Naive thymus-derived CD8-positive, alpha-beta T cell (primary cell): ENCODE results near the gene PXDN. TPM values are rescaled to one million over a fixed set of nuclear protein-coding genes. Genes with fewer than 3 reads are reported as not detected.
"Not testable (repeated sequence)": the region's sequence is repeated elsewhere in the genome, so short reads cannot be mapped to it uniquely, and the experiment has no call there.

Source experiments
- ATAC-seq, 2 donors: fragments of 150-1000 bp; cut with Tn5 transposase in 1 of 2; sonication (Bioruptor Pico), chemical (Tn5 transposase) in 1 of 2; 1 replicate in 1 of 2; 2 replicates in 1 of 2; pipeline ENCODE4 v1.10.0; 2021; ENCODE audit warnings: mild to moderate bottlenecking in 2 of 2, moderate library complexity in 2 of 2
- POLR2A ChIA-PET: fragments of 350-600 bp; sonication (Branson Sonifier 250); formaldehyde crosslinking; loops from one replicate; lab custom pipeline; 2021; ENCODE audit warnings: antibody characterized with exemption; lab: Charles Lee
- DNase-seq, 10 donors: peaks; one replicate each; pipeline versions ENCODE4 v3.0.0 to v3.0.0-alpha.2; 2020 to 2022
- H3K27ac Mint-ChIP-seq, 10 donors: one replicate each; pipeline ENCODE4 v1.8.0; 2020 to 2022; ENCODE audit warnings: mild to moderate bottlenecking in 10 of 10, mixed read lengths in 10 of 10, moderate library complexity in 4 of 10, inconsistent platforms in 1 of 10
- H3K27me3 Mint-ChIP-seq, 5 donors: one replicate each; pipeline ENCODE4 v1.8.0; 2021 to 2022; ENCODE audit warnings: mixed read lengths in 5 of 5
- H3K36me3 Mint-ChIP-seq, 3 donors: one replicate each; pipeline ENCODE4 v1.8.0; 2020 to 2022; ENCODE audit warnings: mixed read lengths in 3 of 3, mild to moderate bottlenecking in 2 of 3, inconsistent platforms in 1 of 3
- H3K4me1 Mint-ChIP-seq, 4 donors: one replicate each; pipeline ENCODE4 v1.8.0; 2021 to 2022; ENCODE audit warnings: mixed read lengths in 4 of 4
- H3K4me3 Mint-ChIP-seq, 10 donors: one replicate each; pipeline ENCODE4 v1.8.0; 2020 to 2022; ENCODE audit warnings: mild to moderate bottlenecking in 10 of 10, mixed read lengths in 10 of 10, moderate library complexity in 6 of 10, inconsistent platforms in 1 of 10
- H3K9me3 Mint-ChIP-seq, 9 donors: one replicate each; pipeline ENCODE4 v1.8.0; 2020 to 2022; ENCODE audit warnings: mixed read lengths in 9 of 9, mild to moderate bottlenecking in 3 of 9, inconsistent platforms in 1 of 9, moderate library complexity in 1 of 9
- polyA plus RNA-seq, 3 donors: library from polyadenylated mRNA; unstranded; fragments of 300-500 nt; fragmentation: Illumina TruSeq; gene quantifications; one replicate each; pipeline ENCODE4 v1.2.3, GENCODE V29; 2021
- total RNA-seq, 8 experiments: library from RNA in 2 of 8; stranded (reverse) in 2 of 8; gene quantifications; one replicate each; pipeline ENCODE4 v1.2.3 and lab custom pipeline; 2021 to 2026

PXDN gene
- total and polyA plus RNA-seq, 5 experiments from 2014 or later = 0.42 to 2.0 (median 1.4) TPM

DNA sequence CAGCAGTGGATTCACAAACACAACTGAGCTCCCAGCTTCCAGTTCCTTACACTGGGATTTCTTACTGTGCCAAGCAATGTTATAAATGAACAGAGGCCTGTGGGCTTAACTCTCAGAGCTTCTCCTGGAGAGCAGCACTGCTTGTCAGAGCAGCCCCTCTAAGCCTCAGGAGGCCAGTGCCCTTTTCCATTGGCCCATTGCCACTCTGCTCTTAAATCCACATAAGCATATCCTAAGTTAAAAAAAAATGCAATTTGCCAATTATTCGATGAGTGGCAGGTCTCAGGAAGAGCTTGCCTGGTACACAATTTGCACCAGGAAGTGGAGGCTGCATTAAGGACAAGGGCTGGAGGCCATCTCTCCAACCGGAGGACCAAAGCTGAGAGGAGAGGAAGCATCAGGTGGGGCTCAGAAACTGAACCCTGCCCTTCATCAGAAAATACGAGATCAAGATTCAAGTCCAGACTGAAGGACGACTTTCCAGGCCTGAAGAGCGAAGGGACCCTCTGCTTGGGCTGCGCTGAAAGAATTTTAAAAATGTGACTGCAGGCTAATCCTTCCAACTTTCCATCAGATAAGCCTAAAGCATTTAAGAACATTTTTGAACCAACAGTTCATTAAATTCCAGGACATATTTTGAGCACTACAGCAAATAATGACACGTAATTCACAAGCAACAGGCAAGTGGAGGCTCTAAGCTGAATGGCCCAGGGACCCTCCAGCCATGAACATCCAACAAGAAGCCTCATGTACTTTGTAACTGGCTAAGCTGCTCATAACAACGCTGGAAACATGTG lies 28.4 kb upstream of the PXDN start:
- H3K27me3 Mint-ChIP-seq = peaks cover 2 to 12% (median 3%) of the 10 kb centered on the region in 5 donors
- H3K4me3 Mint-ChIP-seq = no peak overlapping the region
- no peaks in the 10 kb centered on the region for H3K36me3 Mint-ChIP-seq
- ATAC-seq (no peak), DNase-seq (no peak)
- POLR2A ChIA-PET = no interaction called here
- peaks cover 0 to 2% (median 0%) of the 10 kb centered on the region in 4 donors for H3K4me1 Mint-ChIP-seq
- H3K27ac Mint-ChIP-seq = peak overlapping the region in 1 of 10 donors; percentile 71
- H3K9me3 Mint-ChIP-seq = no peaks in the 10 kb centered on the region

- POLR2A ChIA-PET = no interaction called here
- DNase-seq (no peak), ATAC-seq (no peak)
- H3K27me3 Mint-ChIP-seq = peaks cover 3 to 14% (median 5%) of the 10 kb centered on the region in 5 donors
- no peaks in the 10 kb centered on the region for H3K36me3 Mint-ChIP-seq
- H3K27ac Mint-ChIP-seq = no peak overlapping the region
- peaks cover 0 to 5% (median 0%) of the 10 kb centered on the region in 4 donors for H3K4me1 Mint-ChIP-seq
- no peak overlapping the region for H3K4me3 Mint-ChIP-seq
- H3K9me3 Mint-ChIP-seq = no peaks in the 10 kb centered on the region
Observed at GRCh38 chr2:1771626-1772280, 27.4 kb upstream of the PXDN start.

- Mint-ChIP-seq H3K27ac (no peak overlapping the region), H3K4me1 (peaks cover 0 to 5% (median 0%) of the 10 kb centered on the region in 4 donors), H3K4me3 (no peak overlapping the region), H3K27me3 (peaks cover 3 to 14% (median 8%) of the 10 kb centered on the region in 5 donors), H3K9me3 (peaks cover 0 to under 1% (median 0%) of the 10 kb centered on the region in 9 donors), H3K36me3 (no peaks in the 10 kb centered on the region)
- POLR2A ChIA-PET = no interaction called here
- DNase-seq (no peak), ATAC-seq (no peak)
Observed at GRCh38 chr2:1770566-1771380, 26.5 kb upstream of the PXDN start.

- H3K27ac Mint-ChIP-seq = peak overlapping the region in 2 of 10 donors; percentile 44 to 84
- POLR2A ChIA-PET = no interaction called here
- H3K4me3 Mint-ChIP-seq = peak overlapping the region in 1 of 10 donors; percentile 43
- peaks cover 0 to 2% (median 0%) of the 10 kb centered on the region in 9 donors for H3K9me3 Mint-ChIP-seq
- no peaks in the 10 kb centered on the region for H3K36me3 Mint-ChIP-seq
- DNase-seq (peak in 6 of 10 donors; percentile 23 to 46 (median 35)), ATAC-seq (peak in 1 of 2 donors; percentile 52)
- H3K27me3 Mint-ChIP-seq = peaks cover 3 to 14% (median 8%) of the 10 kb centered on the region in 5 donors
- peaks cover 0 to 5% (median 0%) of the 10 kb centered on the region in 4 donors for H3K4me1 Mint-ChIP-seq
Observed at GRCh38 chr2:1769703-1770422, 25.5 kb upstream of the PXDN start.

DNA sequence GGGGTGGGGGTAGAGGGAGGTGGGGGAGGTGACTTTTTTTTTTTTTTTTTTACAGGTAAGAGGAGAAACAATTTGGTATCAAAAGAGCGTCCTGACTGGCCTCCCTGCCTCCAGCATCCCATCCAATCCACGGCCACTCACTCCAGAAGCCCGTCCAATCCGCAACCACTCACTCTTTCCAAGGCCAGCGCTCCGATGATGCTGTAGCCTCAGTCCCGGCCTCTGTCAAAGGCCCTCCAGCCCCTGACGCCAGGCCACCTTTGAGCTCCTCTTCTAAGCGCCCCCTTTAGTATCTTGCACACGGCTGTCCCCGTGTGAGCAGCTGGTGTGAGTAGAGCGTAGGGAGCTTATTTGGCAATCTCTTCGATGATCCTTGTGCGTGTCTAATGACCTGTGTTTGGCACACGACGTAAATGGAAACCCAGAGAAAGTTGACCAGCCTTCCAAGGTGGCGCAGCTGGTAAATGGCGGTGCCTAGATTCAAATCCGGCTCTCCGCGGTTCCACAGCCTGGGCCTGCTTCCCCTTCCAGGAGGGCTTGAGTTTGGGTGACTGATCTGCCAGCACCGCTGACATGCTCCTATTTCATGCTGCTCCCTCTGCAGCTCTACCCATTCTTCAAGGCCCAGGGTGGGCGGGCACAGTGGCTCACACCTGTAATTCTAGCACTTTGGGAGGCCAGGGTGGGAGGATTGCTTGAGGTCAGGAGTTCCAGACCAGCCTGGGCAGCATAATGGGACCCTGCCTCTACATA lies 23.8 kb upstream of the PXDN start:
- H3K36me3 Mint-ChIP-seq = no peaks in the 10 kb centered on the region
- POLR2A ChIA-PET = no interaction called here
- peaks cover 0 to 2% (median 0%) of the 10 kb centered on the region in 9 donors for H3K9me3 Mint-ChIP-seq
- peak overlapping the region in 1 of 10 donors; percentile 33 for H3K4me3 Mint-ChIP-seq
- H3K4me1 Mint-ChIP-seq = peaks cover 0 to 5% (median 0%) of the 10 kb centered on the region in 4 donors
- H3K27ac Mint-ChIP-seq = no peak overlapping the region
- ATAC-seq = no peak
- H3K27me3 Mint-ChIP-seq = peaks cover 2 to 14% (median 8%) of the 10 kb centered on the region in 5 donors
- no peak for DNase-seq

- Mint-ChIP-seq H3K4me3 (no peak overlapping the region), H3K4me1 (peaks cover 0 to 5% (median 0%) of the 10 kb centered on the region in 4 donors), H3K27me3 (peaks cover 2 to 14% (median 8%) of the 10 kb centered on the region in 5 donors), H3K9me3 (peaks cover 0 to 2% (median 0%) of the 10 kb centered on the region in 9 donors), H3K36me3 (no peaks in the 10 kb centered on the region), H3K27ac (peak overlapping the region in 1 of 10 donors; percentile 75)
- ATAC-seq = no peak
- POLR2A ChIA-PET = interaction anchor here (1.0 kb wide), 1 partner anchor 12 kb away, joined by 3 read pairs; no protein-coding TSS in a partner anchor
- DNase-seq = no peak
Observed at GRCh38 chr2:1766851-1767811, 22.8 kb upstream of the PXDN start.

- Mint-ChIP-seq H3K27ac (no peak overlapping the region), H3K4me3 (no peak overlapping the region), H3K27me3 (peaks cover 2 to 15% (median 8%) of the 10 kb centered on the region in 5 donors), H3K36me3 (no peaks in the 10 kb centered on the region), H3K4me1 (peaks cover 0 to 5% (median 0%) of the 10 kb centered on the region in 4 donors), H3K9me3 (peaks cover 0 to 2% (median 0%) of the 10 kb centered on the region in 9 donors)
- DNase-seq = no peak
- POLR2A ChIA-PET = interaction anchor here (1.0 kb wide), 1 partner anchor 11 kb away, joined by 3 read pairs; no protein-coding TSS in a partner anchor
- no peak for ATAC-seq
Observed at GRCh38 chr2:1766425-1766824, 22.1 kb upstream of the PXDN start.

- H3K9me3 Mint-ChIP-seq, H3K27ac Mint-ChIP-seq, DNase-seq, H3K36me3 Mint-ChIP-seq, ATAC-seq, H3K4me3 Mint-ChIP-seq, H3K4me1 Mint-ChIP-seq, POLR2A ChIA-PET: not testable (repeated sequence)
- H3K27me3 Mint-ChIP-seq = peaks cover 2 to 23% (median 9%) of the 10 kb centered on the region in 5 donors
Observed at GRCh38 chr2:1765201-1765600, 20.9 kb upstream of the PXDN start.

DNA sequence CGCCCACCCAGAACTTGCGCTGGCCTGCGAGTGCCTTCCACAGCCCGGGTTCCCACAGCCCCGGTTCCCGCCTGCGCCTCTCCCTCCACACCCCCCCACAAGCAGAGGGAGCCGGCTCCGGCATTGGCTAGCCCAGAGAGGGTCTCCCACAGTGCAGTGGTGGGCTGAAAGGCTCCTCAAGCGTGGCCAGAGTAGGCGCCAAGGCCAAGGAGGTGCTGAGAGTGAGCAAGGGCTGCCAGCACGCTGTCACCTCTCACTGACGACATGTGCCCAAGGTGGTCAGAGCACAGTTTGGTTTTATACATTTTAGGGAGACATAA lies 15.3 kb upstream of the PXDN start:
- Mint-ChIP-seq H3K27me3 (peaks cover 2 to 39% (median 19%) of the 10 kb centered on the region in 5 donors), H3K27ac (no peak overlapping the region), H3K36me3 (peaks cover 2 to 13% (median 5%) of the 10 kb centered on the region in 3 donors), H3K4me3 (no peak overlapping the region), H3K9me3 (peaks cover 0 to 15% (median 7%) of the 10 kb centered on the region in 9 donors), H3K4me1 (no peaks in the 10 kb centered on the region)
- DNase-seq (no peak), ATAC-seq (no peak)
- POLR2A ChIA-PET = no interaction called here

DNA sequence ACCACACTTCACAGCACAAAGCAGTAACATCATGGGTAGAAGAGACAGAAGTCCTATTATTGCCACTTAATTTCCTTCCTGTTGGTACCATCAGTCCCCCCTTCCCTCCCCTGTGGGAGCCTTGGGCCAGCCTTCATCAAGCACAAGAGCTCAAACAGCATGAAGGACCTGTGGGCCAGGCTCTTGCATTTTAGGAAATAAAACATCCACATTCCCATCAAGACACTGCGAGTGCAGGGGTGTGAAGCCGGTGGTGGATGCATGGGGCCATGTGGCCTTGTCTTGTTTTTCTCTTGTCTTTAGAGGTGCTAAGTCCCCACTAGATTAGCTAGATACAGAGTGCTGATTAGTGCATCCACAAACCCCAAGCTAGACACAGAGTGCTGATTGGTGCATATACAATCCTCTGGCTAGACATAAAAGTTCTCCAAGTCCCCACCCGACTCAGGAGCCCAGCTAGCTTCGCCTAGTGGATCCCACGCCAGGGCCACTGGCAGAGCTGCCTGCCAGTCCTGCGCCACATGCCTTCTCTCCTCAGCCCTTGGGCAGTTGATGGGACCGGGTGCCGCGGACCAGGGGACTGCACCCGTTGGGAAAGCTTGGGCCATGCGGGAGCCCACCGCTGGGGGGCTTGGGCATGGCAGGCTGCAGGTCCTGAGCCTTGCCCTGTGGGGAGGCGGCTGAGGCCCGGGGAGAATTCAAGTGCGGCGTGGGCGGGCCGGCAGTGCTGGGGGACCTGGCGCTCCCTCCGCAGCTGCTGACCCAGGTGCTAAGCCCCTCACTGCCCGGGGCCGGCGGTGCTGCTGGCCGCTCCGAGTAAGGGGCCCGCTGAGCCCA lies 14.7 kb upstream of the PXDN start:
- no peak overlapping the region for H3K4me3 Mint-ChIP-seq

More for the DNA sequence above, 14.7 kb upstream of the PXDN start:
- peaks cover 2 to 13% (median 8%) of the 10 kb centered on the region in 3 donors for H3K36me3 Mint-ChIP-seq
- POLR2A ChIA-PET = no interaction called here
- no peak overlapping the region for H3K27ac Mint-ChIP-seq
- H3K4me1 Mint-ChIP-seq = no peaks in the 10 kb centered on the region
- DNase-seq = no peak
- peaks cover 0 to 17% (median 9%) of the 10 kb centered on the region in 9 donors for H3K9me3 Mint-ChIP-seq
- peaks cover 2 to 39% (median 19%) of the 10 kb centered on the region in 5 donors for H3K27me3 Mint-ChIP-seq
- no peak for ATAC-seq
